WI38 (cell line): Measurements from ENCODE around the gene RSAD1.

Source experiments
- H3K4me3 ChIP-seq: 2 replicates; pipeline ENCODE4 v1.5.1; 2011; ENCODE audit warnings: low read depth, mild to moderate bottlenecking, control low read depth, low read length
- CTCF ChIP-seq: IDR thresholded peaks from 2 replicates; pipeline ENCODE4 v1.5.1; 2012; ENCODE audit warnings: low read depth, mild to moderate bottlenecking, control low read depth, low read length

The RSAD1 gene

GRCh38 chr17:50519141-50519834 lies 40.6 kb downstream of the RSAD1 start:
- no peak for TF ChIP-seq CTCF

GRCh38 chr17:50520483-50520882 lies 41.8 kb downstream of the RSAD1 start:
- no peak overlapping the region for H3K4me3 ChIP-seq
- TF ChIP-seq CTCF, result no peak

More at GRCh38 chr17:50519141-50519834, 40.6 kb downstream of the RSAD1 start:
- no peak overlapping the region for H3K4me3 ChIP-seq

GRCh38 chr17:50521514-50521913 lies 42.9 kb downstream of the RSAD1 start:
- H3K4me3 ChIP-seq, result no peak overlapping the region
- no peak for TF ChIP-seq CTCF

GRCh38 chr17:50522766-50523165 lies 44.1 kb downstream of the RSAD1 start:
- no peak for TF ChIP-seq CTCF
- H3K4me3 ChIP-seq, result no peak overlapping the region

- TF ChIP-seq CTCF, result no peak
These were observed 44.5 kb downstream of the RSAD1 start for GRCh38 chr17:50523208-50523607.

GRCh38 chr17:50524838-50525237 lies 46.2 kb downstream of the RSAD1 start:
- no peak for TF ChIP-seq CTCF
- no peak overlapping the region for H3K4me3 ChIP-seq

More at GRCh38 chr17:50523208-50523607, 44.5 kb downstream of the RSAD1 start:
- H3K4me3 ChIP-seq, result no peak overlapping the region

GRCh38 chr17:50527155-50527762 lies 48.6 kb downstream of the RSAD1 start:
- TF ChIP-seq CTCF, result no peak

More at GRCh38 chr17:50527155-50527762, 48.6 kb downstream of the RSAD1 start:
- no peak overlapping the region for H3K4me3 ChIP-seq
